Stomach (tissue), 4 donors: ENCODE data around the gene PJA2.

ENCODE experiments used
- CTCF ChIP-seq, 7 experiments: fragments of 450-650 bp in 4 of 7; fragments of 200-600 bp in 3 of 7; sonication (generic) in 3 of 7; IDR thresholded peaks; one replicate each; pipeline ENCODE4 v1.5.1; 2016 to 2019; ENCODE audit warnings: antibody characterized with exemption in 7 of 7, control low read depth in 2 of 7, mild to moderate bottlenecking in 1 of 7
- POLR2A ChIP-seq, 4 donors: fragments of 450-650 bp; IDR thresholded peaks; one replicate each; pipeline ENCODE4 v1.6.1; 2016; ENCODE audit warnings: antibody characterized with exemption in 4 of 4, control low read depth in 2 of 4, mild to moderate bottlenecking in 1 of 4, moderate library complexity in 1 of 4
- POLR2AphosphoS5 ChIP-seq, 3 donors: sonication (generic); formaldehyde crosslinking; IDR thresholded peaks; one replicate each; pipeline ENCODE4 v1.6.1; 2016; ENCODE audit warnings: antibody characterized with exemption in 3 of 3

DNA sequence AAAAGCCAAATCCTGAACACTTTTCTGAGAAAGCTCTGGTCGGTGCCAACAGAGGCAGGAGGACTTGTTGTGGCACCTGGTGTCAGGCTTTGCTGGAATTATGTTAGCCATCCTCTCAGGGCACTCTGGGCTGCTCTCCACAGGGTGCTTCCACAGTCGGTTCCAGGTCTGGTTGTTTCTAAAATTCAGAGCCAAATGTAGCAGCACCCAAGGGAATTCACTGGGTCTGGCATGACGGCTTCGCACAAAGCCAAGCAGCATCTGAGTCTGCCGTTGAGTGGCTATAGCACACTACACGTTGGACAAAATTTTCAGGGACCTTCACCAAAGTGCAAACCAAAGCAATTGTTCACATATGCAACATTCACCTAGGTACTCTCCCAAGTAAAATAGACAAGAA, 110.2 kb downstream of the PJA2 start:
- TF ChIP-seq CTCF (IDR thresholded peaks at IDR 0.05) (no peak), POLR2A (IDR thresholded peaks at IDR 0.05) (no peak), POLR2AphosphoS5 (IDR thresholded peaks at IDR 0.05) (no peak)
